K562 (cell line): ENCODE results near the gene EPB41L1. TPM values are rescaled to one million over a fixed set of nuclear protein-coding genes. Genes with fewer than 3 reads are reported as not detected.
A peak's percentile ranks its signal among the peaks of the same experiment; 100 is the strongest.

Experiments
- BCLAF1 ChIP-seq, 2 experiments: fragments of 450-650 bp in 1 of 2; IDR thresholded peaks; 2 replicates each; pipeline ENCODE4 v1.6.1; 2011 to 2017; ENCODE audit warnings: low read depth in 2 of 2, antibody characterized with exemption in 1 of 2, borderline replicate concordance in 1 of 2, low read length in 1 of 2, mild to moderate bottlenecking in 1 of 2, mixed read lengths in 1 of 2; ENCODE audit not compliant: control insufficient read depth in 1 of 2
- DDX20 ChIP-seq: fragments of 450-650 bp; IDR thresholded peaks from 2 replicates; pipeline ENCODE4 v1.6.1; 2016; ENCODE audit warnings: missing genetic modification characterization, low read depth, mild to moderate bottlenecking, missing compliant biosample characterization, moderate library complexity
- HCFC1 ChIP-seq: IDR thresholded peaks from 2 replicates; pipeline ENCODE4 v1.6.1; 2012; ENCODE audit warnings: low read depth, low read length, improper control_type of control experiment
- OTX1 ChIP-seq: fragments of 450-650 bp; formaldehyde crosslinking; IDR thresholded peaks from 2 replicates; pipeline ENCODE4 v1.4.0; 2022; ENCODE audit warnings: mild to moderate bottlenecking
- ZHX1 ChIP-seq: fragments of 150-350 bp; conservative IDR thresholded peaks from 2 replicates; pipeline ENCODE4 v1.6.1; 2014; ENCODE audit warnings: low read length
- ZNF239 ChIP-seq: fragments of 250-450 bp; sonication (Bioruptor Pico); IDR thresholded peaks from 2 replicates; pipeline ENCODE4 v1.4.0; 2020; ENCODE audit warnings: mild to moderate bottlenecking
- ZNF395 ChIP-seq: fragments of 200-800 bp; sonication (Bioruptor generic); IDR thresholded peaks from 2 replicates; pipeline ENCODE4 v1.6.1; 2017; ENCODE audit warnings: missing genetic modification characterization, missing compliant biosample characterization
- ZNF518B ChIP-seq: fragments of 250-450 bp; sonication (Bioruptor Pico); IDR thresholded peaks from 2 replicates; pipeline ENCODE4 v1.5.0; 2021; ENCODE audit warnings: mild to moderate bottlenecking, moderate library complexity
- ZNF592 ChIP-seq: fragments of 450-650 bp; IDR thresholded peaks from 2 replicates; pipeline ENCODE4 v1.6.1; 2017; ENCODE audit warnings: antibody characterized with exemption, mild to moderate bottlenecking
- polyA plus RNA-seq, 8 experiments: library from polyadenylated mRNA; depleted of rRNA in 4 of 8; stranded (reverse) in 5 of 8; unstranded in 3 of 8; fragments of >200 nt; fragmentation: Nextera tagmentation in 2 of 8; fragmentation: Illumina TruSeq in 1 of 8; extraction: Ambion mirVana in 2 of 8; extraction: Trizol in 1 of 8; gene quantifications; 2 replicates each; pipeline versions ENCODE4 v1.2.1 to v1.2.3, GENCODE V29; 2011 to 2014; ENCODE audit warnings: inconsistent platforms in 1 of 8, missing spikeins in 1 of 8
- total RNA-seq, 7 experiments: library from RNA; depleted of rRNA in 6 of 7; stranded (reverse); fragments of >200 nt in 6 of 7; fragmentation: Illumina TruSeq in 2 of 7; extraction: Trizol in 2 of 7; gene quantifications; 2 replicates each; pipeline versions ENCODE4 v1.2.1 to v1.2.3, GENCODE V29; 2011 to 2021; ENCODE audit warnings: low replicate concordance in 1 of 7

Gene EPB41L1
- total and polyA plus RNA-seq, 9 of the 15 experiments (the other 6 are each of a cell fraction or from before 2014, with no cell fraction given), result 0.11 to 4.3 (median 1.3) TPM

GRCh38 chr20:36235892-36236785 lies 81.6 kb downstream of the EPB41L1 start, which contains the start of gene AAR2 (continued):
- TF ChIP-seq ZHX1 (peak; percentile 69; the same call in 1 of the 2 replicates), BCLAF1 (IDR thresholded peaks at IDR 0.05; ENCODE audit: borderline replicate concordance in 1 of 2, control insufficient read depth in 1 of 2, low read depth in 2 of 2, low read length in 1 of 2) (peak in 1 of 2 experiments; percentile 95; a peak in 2 of 4 replicates), ZNF592 (0 out of 2 replicates have a peak, but pooled peaks have one; percentile 22), DDX20 (no peak), ZNF239 (CRISPR knock-in tag) (0 out of 2 replicates have a peak, but pooled peaks have one; percentile 15), HCFC1 (peak; percentile 85), ZNF395 (CRISPR knock-in tag) (0 out of 2 replicates have a peak, but pooled peaks have one; percentile 46), ZNF518B (CRISPR knock-in tag) (no peak), OTX1 (CRISPR knock-in tag) (no peak; the same call in 1 of the 2 replicates)
